GM19395 (cell line): ENCODE measurements around the gene HDC.

Experiments
- ATAC-seq: cut with Tn5 transposase; IDR thresholded peaks from one replicate; pipeline ENCODE4 v1.9.1; 2021; ENCODE audit warnings: mild to moderate bottlenecking, moderate library complexity; ENCODE audit not compliant: unreplicated experiment

Gene HDC

GRCh38 chr15:50265620-50266019 lies at the start of gene HDC:
Gene HDC (minus strand): TSS chr15:50265726. CDS start chr15:50265623, 103 bp downstream.
- no peak for ATAC-seq

GRCh38 chr15:50312636-50313035 lies 47.1 kb upstream of the HDC start:
- ATAC-seq = no peak

- no peak for ATAC-seq
Measured at GRCh38 chr15:50307799-50308198, 42.3 kb upstream of the HDC start.

- no peak for ATAC-seq
Measured at GRCh38 chr15:50304836-50305235, 39.3 kb upstream of the HDC start.

- no peak for ATAC-seq
Measured at GRCh38 chr15:50302581-50302980, 37.1 kb upstream of the HDC start.

GRCh38 chr15:50298340-50298739 lies 32.8 kb upstream of the HDC start:
- no peak for ATAC-seq

GRCh38 chr15:50295966-50296365 lies 30.4 kb upstream of the HDC start:
- ATAC-seq = no peak

GRCh38 chr15:50289749-50290148 lies 24.2 kb upstream of the HDC start:
- no peak for ATAC-seq

- no peak for ATAC-seq
Measured at GRCh38 chr15:50287324-50288116, 22.0 kb upstream of the HDC start.

- no peak for ATAC-seq
Measured at GRCh38 chr15:50281427-50281826, 15.9 kb upstream of the HDC start.

GRCh38 chr15:50280271-50280670 lies 14.7 kb upstream of the HDC start:
- ATAC-seq = no peak

- no peak for ATAC-seq
Measured at GRCh38 chr15:50278496-50278895, 13.0 kb upstream of the HDC start.

GRCh38 chr15:50277370-50277769 lies 11.8 kb upstream of the HDC start:
- ATAC-seq = no peak

GRCh38 chr15:50275908-50276307 lies 10.4 kb upstream of the HDC start:
- ATAC-seq = no peak

- ATAC-seq = no peak
Measured at GRCh38 chr15:50275091-50275490, 9.6 kb upstream of the HDC start.

GRCh38 chr15:50267577-50267976 lies 2.1 kb upstream of the HDC start:
- ATAC-seq = no peak

- no peak for ATAC-seq
Measured at GRCh38 chr15:50262533-50262932, 3.0 kb downstream of the HDC start.

- ATAC-seq = no peak
Measured at GRCh38 chr15:50261981-50262380, 3.5 kb downstream of the HDC start.

GRCh38 chr15:50260969-50261496 lies 4.5 kb downstream of the HDC start:
- ATAC-seq = peak; percentile 58

GRCh38 chr15:50259276-50259675 lies 6.2 kb downstream of the HDC start:
- no peak for ATAC-seq

GRCh38 chr15:50257924-50258323 lies 7.6 kb downstream of the HDC start:
- ATAC-seq = no peak

- ATAC-seq = no peak
Measured at GRCh38 chr15:50257332-50257731, 8.2 kb downstream of the HDC start.
